KMS-11 (cell line): ENCODE results near the gene CTIF.

Experiments used
- H2AFZ ChIP-seq: fragments of 200-600 bp; sonication (generic); 2 replicates; pipeline ENCODE4 v1.6.1; 2016; ENCODE audit warnings: antibody characterized with exemption, mixed run types, low read depth
- H3K27ac ChIP-seq: fragments of 200-600 bp; sonication (generic); 2 replicates; pipeline ENCODE4 v1.6.1; 2016; ENCODE audit warnings: mild to moderate bottlenecking, mixed run types
- H3K27me3 ChIP-seq: fragments of 200-600 bp; sonication (generic); 2 replicates; pipeline ENCODE4 v1.6.1; 2017; ENCODE audit warnings: mild to moderate bottlenecking, low read depth, mixed run types, moderate library complexity; ENCODE audit not compliant: insufficient read depth
- H3K36me3 ChIP-seq: fragments of 200-600 bp; sonication (generic); 2 replicates; pipeline ENCODE4 v1.6.1; 2017; ENCODE audit warnings: mild to moderate bottlenecking, mixed run types; ENCODE audit not compliant: insufficient read depth
- H3K4me1 ChIP-seq: fragments of 200-600 bp; sonication (generic); 2 replicates; pipeline ENCODE4 v1.6.1; 2016; ENCODE audit warnings: mild to moderate bottlenecking, low read depth, mixed run types; ENCODE audit not compliant: poor library complexity, severe bottlenecking
- H3K4me2 ChIP-seq: fragments of 200-600 bp; sonication (generic); 2 replicates; pipeline ENCODE4 v1.7.0; 2016; ENCODE audit warnings: mild to moderate bottlenecking, mixed run types
- H3K4me3 ChIP-seq: fragments of 200-600 bp; sonication (generic); IDR thresholded peaks from 2 replicates; pipeline ENCODE4 v1.6.1; 2017; ENCODE audit warnings: low read depth, low read length, mixed read lengths; ENCODE audit not compliant: insufficient read depth
- H3K79me2 ChIP-seq: fragments of 200-600 bp; sonication (generic); 2 replicates; pipeline ENCODE4 v1.6.1; 2016; ENCODE audit warnings: low read depth, mixed run types; ENCODE audit not compliant: insufficient read depth
- H3K9ac ChIP-seq: fragments of 200-600 bp; sonication (generic); 2 replicates; pipeline ENCODE4 v1.6.1; 2016; ENCODE audit warnings: mild to moderate bottlenecking, mixed run types
- H4K20me1 ChIP-seq: fragments of 200-600 bp; sonication (generic); 2 replicates; pipeline ENCODE4 v1.6.1; 2016; ENCODE audit warnings: mild to moderate bottlenecking, mixed run types; ENCODE audit not compliant: insufficient read depth
- TF ChIP-seq, protein P1 (sequence below): fragments of 200-600 bp; sonication (generic); conservative IDR thresholded peaks from 2 replicates; pipeline ENCODE4 v1.6.1; 2017; ENCODE audit warnings: low read depth, mild to moderate bottlenecking, antibody characterized with exemption, low read length, moderate library complexity, mixed read lengths

The CTIF gene

GRCh38 chr18:48609820-48610815, 71.3 kb downstream of the CTIF start:
- H3K79me2 ChIP-seq: no peaks in the 10 kb centered on the region; the same call in 1 of the 2 replicates
- H3K4me1 ChIP-seq: peaks cover 8% of the 10 kb centered on the region
- H3K36me3 ChIP-seq: no peaks in the 10 kb centered on the region
- H3K4me3 ChIP-seq: no peak overlapping the region
- H2AFZ ChIP-seq: no peak overlapping the region
- no peak overlapping the region for H3K27ac ChIP-seq
- no peaks in the 10 kb centered on the region for H4K20me1 ChIP-seq
- TF ChIP-seq, protein P1, sequence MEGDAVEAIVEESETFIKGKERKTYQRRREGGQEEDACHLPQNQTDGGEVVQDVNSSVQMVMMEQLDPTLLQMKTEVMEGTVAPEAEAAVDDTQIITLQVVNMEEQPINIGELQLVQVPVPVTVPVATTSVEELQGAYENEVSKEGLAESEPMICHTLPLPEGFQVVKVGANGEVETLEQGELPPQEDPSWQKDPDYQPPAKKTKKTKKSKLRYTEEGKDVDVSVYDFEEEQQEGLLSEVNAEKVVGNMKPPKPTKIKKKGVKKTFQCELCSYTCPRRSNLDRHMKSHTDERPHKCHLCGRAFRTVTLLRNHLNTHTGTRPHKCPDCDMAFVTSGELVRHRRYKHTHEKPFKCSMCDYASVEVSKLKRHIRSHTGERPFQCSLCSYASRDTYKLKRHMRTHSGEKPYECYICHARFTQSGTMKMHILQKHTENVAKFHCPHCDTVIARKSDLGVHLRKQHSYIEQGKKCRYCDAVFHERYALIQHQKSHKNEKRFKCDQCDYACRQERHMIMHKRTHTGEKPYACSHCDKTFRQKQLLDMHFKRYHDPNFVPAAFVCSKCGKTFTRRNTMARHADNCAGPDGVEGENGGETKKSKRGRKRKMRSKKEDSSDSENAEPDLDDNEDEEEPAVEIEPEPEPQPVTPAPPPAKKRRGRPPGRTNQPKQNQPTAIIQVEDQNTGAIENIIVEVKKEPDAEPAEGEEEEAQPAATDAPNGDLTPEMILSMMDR: no peak
- H3K4me2 ChIP-seq: no peak overlapping the region
- no peaks in the 10 kb centered on the region for H3K27me3 ChIP-seq
- no peak overlapping the region for H3K9ac ChIP-seq

GRCh38 chr18:48611203-48611602, 72.4 kb downstream of the CTIF start:
- no peak overlapping the region for H2AFZ ChIP-seq
- H3K9ac ChIP-seq: no peak overlapping the region
- H3K27ac ChIP-seq: no peak overlapping the region
- H3K4me1 ChIP-seq: no peaks in the 10 kb centered on the region
- H3K36me3 ChIP-seq: no peaks in the 10 kb centered on the region
- TF ChIP-seq, protein P1: no peak
- no peaks in the 10 kb centered on the region for H4K20me1 ChIP-seq
- no peaks in the 10 kb centered on the region for H3K27me3 ChIP-seq
- no peak overlapping the region for H3K4me3 ChIP-seq
- H3K79me2 ChIP-seq: no peaks in the 10 kb centered on the region; the same call in 1 of the 2 replicates
- H3K4me2 ChIP-seq: no peak overlapping the region

- H2AFZ ChIP-seq: no peak overlapping the region
- H3K4me1 ChIP-seq: no peaks in the 10 kb centered on the region
- no peaks in the 10 kb centered on the region; the same call in 1 of the 2 replicates for H3K79me2 ChIP-seq
- H3K27me3 ChIP-seq: no peaks in the 10 kb centered on the region
- no peak overlapping the region for H3K4me3 ChIP-seq
- TF ChIP-seq, protein P1: no peak
- no peaks in the 10 kb centered on the region for H4K20me1 ChIP-seq
- H3K4me2 ChIP-seq: no peak overlapping the region
- no peak overlapping the region for H3K9ac ChIP-seq
- no peak overlapping the region for H3K27ac ChIP-seq
- H3K36me3 ChIP-seq: no peaks in the 10 kb centered on the region
Observed at GRCh38 chr18:48611785-48612480, 73.1 kb downstream of the CTIF start.

GRCh38 chr18:48612511-48612910, 73.7 kb downstream of the CTIF start:
- no peak overlapping the region for H3K27ac ChIP-seq
- H3K4me3 ChIP-seq: no peak overlapping the region
- no peaks in the 10 kb centered on the region; the same call in 1 of the 2 replicates for H3K79me2 ChIP-seq
- H3K4me2 ChIP-seq: no peak overlapping the region
- H3K36me3 ChIP-seq: no peaks in the 10 kb centered on the region
- no peak overlapping the region for H2AFZ ChIP-seq
- TF ChIP-seq, protein P1: no peak
- H3K9ac ChIP-seq: no peak overlapping the region
- no peaks in the 10 kb centered on the region for H4K20me1 ChIP-seq
- H3K27me3 ChIP-seq: no peaks in the 10 kb centered on the region
- H3K4me1 ChIP-seq: no peaks in the 10 kb centered on the region
